Hepatocyte (in vitro differentiated cells): ENCODE data around the gene NPFFR2.

Experiments used
- EZH2 ChIP-seq: fragments of 200-600 bp; sonication (generic); IDR thresholded peaks from 2 replicates; pipeline ENCODE4 v1.6.1; 2016; ENCODE audit warnings: antibody characterized with exemption, mild to moderate bottlenecking, borderline replicate concordance
- EZH2phosphoT487 ChIP-seq: fragments of 200-600 bp; sonication (generic); IDR thresholded peaks from one replicate; pipeline ENCODE4 v1.6.1; 2018; ENCODE audit warnings: antibody characterized with exemption, mild to moderate bottlenecking, low read depth, moderate library complexity; ENCODE audit not compliant: unreplicated experiment, severe bottlenecking
- TF ChIP-seq, protein P1 (sequence below): fragments of 200-600 bp; sonication (generic); IDR thresholded peaks from 2 replicates; pipeline ENCODE4 v1.5.1; 2016; ENCODE audit warnings: antibody characterized with exemption, mild to moderate bottlenecking; ENCODE audit not compliant: poor library complexity

DNA sequence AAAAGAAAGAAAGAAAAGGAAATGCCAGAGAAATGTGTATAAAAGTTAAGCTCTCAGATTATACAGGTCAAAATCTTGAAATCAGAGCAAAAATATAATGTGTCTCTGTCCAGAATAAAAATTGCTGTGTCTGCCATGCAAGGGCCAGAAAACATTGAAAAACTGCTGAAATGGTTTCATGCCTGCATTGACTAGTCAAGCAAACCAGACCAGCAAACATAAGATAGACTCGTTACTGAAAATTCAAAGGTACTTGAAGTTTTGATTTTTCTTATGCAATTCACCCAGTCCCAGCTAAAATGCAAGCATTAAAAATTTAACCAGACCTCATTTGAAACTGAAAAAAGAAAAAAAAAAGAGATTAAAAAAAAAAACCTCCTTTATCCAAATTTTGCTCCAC is 37.2 kb upstream of the NPFFR2 start:
- TF ChIP-seq, protein P1, sequence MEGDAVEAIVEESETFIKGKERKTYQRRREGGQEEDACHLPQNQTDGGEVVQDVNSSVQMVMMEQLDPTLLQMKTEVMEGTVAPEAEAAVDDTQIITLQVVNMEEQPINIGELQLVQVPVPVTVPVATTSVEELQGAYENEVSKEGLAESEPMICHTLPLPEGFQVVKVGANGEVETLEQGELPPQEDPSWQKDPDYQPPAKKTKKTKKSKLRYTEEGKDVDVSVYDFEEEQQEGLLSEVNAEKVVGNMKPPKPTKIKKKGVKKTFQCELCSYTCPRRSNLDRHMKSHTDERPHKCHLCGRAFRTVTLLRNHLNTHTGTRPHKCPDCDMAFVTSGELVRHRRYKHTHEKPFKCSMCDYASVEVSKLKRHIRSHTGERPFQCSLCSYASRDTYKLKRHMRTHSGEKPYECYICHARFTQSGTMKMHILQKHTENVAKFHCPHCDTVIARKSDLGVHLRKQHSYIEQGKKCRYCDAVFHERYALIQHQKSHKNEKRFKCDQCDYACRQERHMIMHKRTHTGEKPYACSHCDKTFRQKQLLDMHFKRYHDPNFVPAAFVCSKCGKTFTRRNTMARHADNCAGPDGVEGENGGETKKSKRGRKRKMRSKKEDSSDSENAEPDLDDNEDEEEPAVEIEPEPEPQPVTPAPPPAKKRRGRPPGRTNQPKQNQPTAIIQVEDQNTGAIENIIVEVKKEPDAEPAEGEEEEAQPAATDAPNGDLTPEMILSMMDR, result no peak
- TF ChIP-seq EZH2phosphoT487, result no peak
- TF ChIP-seq EZH2, result no peak
